A673 (cell line): ENCODE measurements around the gene ANLN. TPM values are rescaled to one million over a fixed set of nuclear protein-coding genes. Genes with fewer than 3 reads are reported as not detected.
A peak's percentile ranks its signal among the peaks of the same experiment; 100 is the strongest.

Experiments used
- BruUV-seq: library from RNA; stranded (reverse); fragments of 400-500 nt; replicated peaks from 2 replicates; lab custom pipeline; 2021; lab: Mats Ljungman, UMichigan
- CTCF ChIA-PET: fragments of 300-600 bp; sonication (Branson Sonifier 250); formaldehyde crosslinking; loops from one replicate; lab custom pipeline; 2022; ENCODE audit warnings: antibody characterized with exemption; lab: Charles Lee
- POLR2A ChIA-PET: fragments of 300-600 bp; sonication (Branson Sonifier 250); formaldehyde crosslinking; loops from one replicate; lab custom pipeline; 2022; ENCODE audit warnings: antibody characterized with exemption; ENCODE audit not compliant: low non-redundant PET; lab: Charles Lee
- DNase-seq: peaks from one replicate; pipeline ENCODE4 v3.0.0-alpha.2; 2015; ENCODE audit warnings: low spot score
- H3K27ac ChIP-seq: fragments of 200-600 bp; sonication (generic); 2 replicates; pipeline ENCODE4 v1.5.1; 2016; ENCODE audit warnings: mixed run types, low read depth, mild to moderate bottlenecking, mixed read lengths, antibody characterized with exemption, low read length; ENCODE audit not compliant: poor library complexity, severe bottlenecking
- H3K27me3 ChIP-seq: fragments of 200-600 bp; sonication (generic); replicated peaks from 2 replicates; pipeline ENCODE4 v1.6.1; 2017; ENCODE audit warnings: mixed run types, low read depth, mild to moderate bottlenecking, mixed read lengths, antibody characterized with exemption, low read length; ENCODE audit not compliant: insufficient read depth, poor library complexity
- H3K36me3 ChIP-seq: fragments of 200-600 bp; sonication (generic); 2 replicates; pipeline ENCODE4 v1.6.1; 2016; ENCODE audit warnings: mixed run types, mild to moderate bottlenecking, mixed read lengths, antibody characterized with exemption, low read length; ENCODE audit not compliant: insufficient read depth, poor library complexity, severe bottlenecking
- H3K4me1 ChIP-seq: fragments of 200-600 bp; sonication (generic); 2 replicates; pipeline ENCODE4 v1.6.1; 2017; ENCODE audit warnings: mixed run types, mild to moderate bottlenecking, mixed read lengths, antibody characterized with exemption, low read length; ENCODE audit not compliant: insufficient read depth, poor library complexity, severe bottlenecking
- H3K4me3 ChIP-seq: fragments of 200-600 bp; sonication (generic); 2 replicates; pipeline ENCODE4 v1.5.1; 2016; ENCODE audit warnings: low read depth, mixed run types, mild to moderate bottlenecking, mixed read lengths, low read length; ENCODE audit not compliant: poor library complexity, severe bottlenecking
- H3K9me3 ChIP-seq: fragments of 200-600 bp; sonication (generic); 2 replicates; pipeline ENCODE4 v1.6.1; 2016; ENCODE audit warnings: mixed run types, low read depth, mild to moderate bottlenecking, mixed read lengths, antibody characterized with exemption, low read length; ENCODE audit not compliant: poor library complexity, severe bottlenecking
- EZH2 ChIP-seq: fragments of 200-600 bp; sonication (generic); IDR thresholded peaks from 2 replicates; pipeline ENCODE4 v1.6.1; 2017; ENCODE audit warnings: borderline replicate concordance, low read depth, mild to moderate bottlenecking, mixed read lengths, antibody characterized with exemption, low read length; ENCODE audit not compliant: poor library complexity, severe bottlenecking
- intact Hi-C: fragments of 100-400 bp; cut with micrococcal nuclease; formaldehyde crosslinking; loops from one replicate; pipeline ENCODE4 v1.10.0; 2022; ENCODE audit not compliant: unreplicated experiment
- total RNA-seq: library from RNA; stranded (reverse); gene quantifications from 2 replicates; pipeline ENCODE4 v1.2.3, GENCODE V29; 2021
- TF ChIP-seq, protein P1 (sequence below): fragments of 300-800, 200-600 bp; sonication (generic); conservative IDR thresholded peaks from 2 replicates; pipeline ENCODE4 v1.5.1; 2017; ENCODE audit warnings: low read depth, mild to moderate bottlenecking, antibody characterized with exemption, low read length, moderate library complexity, mixed read lengths

ANLN gene
- total RNA-seq, 1 experiment from 2014 or later = 164 TPM

DNA sequence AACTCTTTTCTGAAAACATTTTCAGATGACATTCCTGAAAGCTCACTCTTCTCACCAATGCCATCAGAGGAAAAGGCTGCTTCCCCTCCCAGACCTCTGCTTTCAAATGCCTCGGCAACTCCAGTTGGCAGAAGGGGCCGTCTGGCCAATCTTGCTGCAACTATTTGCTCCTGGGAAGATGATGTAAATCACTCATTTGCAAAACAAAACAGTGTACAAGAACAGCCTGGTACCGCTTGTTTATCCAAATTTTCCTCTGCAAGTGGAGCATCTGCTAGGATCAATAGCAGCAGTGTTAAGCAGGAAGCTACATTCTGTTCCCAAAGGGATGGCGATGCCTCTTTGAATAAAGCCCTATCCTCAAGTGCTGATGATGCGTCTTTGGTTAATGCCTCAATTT, 16.5 kb downstream of the ANLN start:
- DNase-seq = peak; percentile 20
- Histone ChIP-seq H3K27me3 (no peaks in the 10 kb centered on the region), H3K9me3 (no peaks in the 10 kb centered on the region), H3K4me3 (no peak overlapping the region), H3K4me1 (peaks cover 32% of the 10 kb centered on the region), H3K27ac (peak overlapping the region; percentile 27), H3K36me3 (peaks cover 93% of the 10 kb centered on the region)
- ChIA-PET CTCF (interaction anchor here (1.1 kb wide), 1 partner anchor 35 kb away, joined by 3 read pairs; no protein-coding TSS in a partner anchor), POLR2A (no interaction called here)
- no peak for TF ChIP-seq EZH2
- TF ChIP-seq, protein P1, sequence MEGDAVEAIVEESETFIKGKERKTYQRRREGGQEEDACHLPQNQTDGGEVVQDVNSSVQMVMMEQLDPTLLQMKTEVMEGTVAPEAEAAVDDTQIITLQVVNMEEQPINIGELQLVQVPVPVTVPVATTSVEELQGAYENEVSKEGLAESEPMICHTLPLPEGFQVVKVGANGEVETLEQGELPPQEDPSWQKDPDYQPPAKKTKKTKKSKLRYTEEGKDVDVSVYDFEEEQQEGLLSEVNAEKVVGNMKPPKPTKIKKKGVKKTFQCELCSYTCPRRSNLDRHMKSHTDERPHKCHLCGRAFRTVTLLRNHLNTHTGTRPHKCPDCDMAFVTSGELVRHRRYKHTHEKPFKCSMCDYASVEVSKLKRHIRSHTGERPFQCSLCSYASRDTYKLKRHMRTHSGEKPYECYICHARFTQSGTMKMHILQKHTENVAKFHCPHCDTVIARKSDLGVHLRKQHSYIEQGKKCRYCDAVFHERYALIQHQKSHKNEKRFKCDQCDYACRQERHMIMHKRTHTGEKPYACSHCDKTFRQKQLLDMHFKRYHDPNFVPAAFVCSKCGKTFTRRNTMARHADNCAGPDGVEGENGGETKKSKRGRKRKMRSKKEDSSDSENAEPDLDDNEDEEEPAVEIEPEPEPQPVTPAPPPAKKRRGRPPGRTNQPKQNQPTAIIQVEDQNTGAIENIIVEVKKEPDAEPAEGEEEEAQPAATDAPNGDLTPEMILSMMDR = no peak
- intact Hi-C loops = no loop called here
- no TSS peak for BruUV-seq

DNA sequence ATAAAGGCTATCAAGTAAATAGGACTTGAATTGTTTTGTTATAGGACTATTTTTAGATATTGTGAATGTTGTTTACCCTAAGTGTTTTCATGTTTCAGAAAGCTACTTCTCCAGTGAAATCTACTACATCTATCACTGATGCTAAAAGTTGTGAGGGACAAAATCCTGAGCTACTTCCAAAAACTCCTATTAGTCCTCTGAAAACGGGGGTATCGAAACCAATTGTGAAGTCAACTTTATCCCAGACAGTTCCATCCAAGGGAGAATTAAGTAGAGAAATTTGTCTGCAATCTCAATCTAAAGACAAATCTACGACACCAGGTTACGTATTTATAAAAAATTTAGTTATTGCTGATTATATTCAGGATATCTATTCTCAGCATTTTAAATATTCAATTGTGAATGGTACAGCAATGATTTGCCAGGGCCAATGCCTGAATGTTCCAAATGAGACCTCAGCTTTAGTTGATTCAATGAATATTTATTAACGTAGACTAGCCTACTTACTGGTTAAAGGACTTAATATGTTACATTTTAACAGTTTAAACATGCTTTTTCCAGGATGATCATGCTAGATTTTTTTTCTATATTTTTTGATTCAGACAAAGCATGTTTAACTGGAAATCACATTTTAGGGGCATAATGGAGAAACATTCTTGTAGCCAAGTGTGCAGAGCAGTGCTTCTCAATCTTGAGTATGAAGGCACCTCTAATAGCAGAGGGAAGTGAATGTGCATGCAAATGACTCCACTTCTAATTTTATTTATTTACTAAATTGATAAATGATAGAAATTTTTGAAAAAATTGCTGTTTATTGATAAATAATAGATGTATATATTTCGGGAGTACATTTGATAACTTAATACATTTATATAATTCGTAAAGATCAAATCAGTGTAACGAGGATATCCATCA, 18.2 kb downstream of the ANLN start:
- DNase-seq = no peak
- intact Hi-C loops = no loop called here
- ChIA-PET CTCF (no interaction called here), POLR2A (no interaction called here)
- TF ChIP-seq, protein P1 = no peak
- TF ChIP-seq EZH2 = no peak
- BruUV-seq = no TSS peak
- Histone ChIP-seq H3K4me3 (no peak overlapping the region), H3K4me1 (peaks cover 32% of the 10 kb centered on the region), H3K9me3 (no peaks in the 10 kb centered on the region), H3K27me3 (no peaks in the 10 kb centered on the region), H3K36me3 (peaks cover 95% of the 10 kb centered on the region), H3K27ac (no peak overlapping the region)

DNA sequence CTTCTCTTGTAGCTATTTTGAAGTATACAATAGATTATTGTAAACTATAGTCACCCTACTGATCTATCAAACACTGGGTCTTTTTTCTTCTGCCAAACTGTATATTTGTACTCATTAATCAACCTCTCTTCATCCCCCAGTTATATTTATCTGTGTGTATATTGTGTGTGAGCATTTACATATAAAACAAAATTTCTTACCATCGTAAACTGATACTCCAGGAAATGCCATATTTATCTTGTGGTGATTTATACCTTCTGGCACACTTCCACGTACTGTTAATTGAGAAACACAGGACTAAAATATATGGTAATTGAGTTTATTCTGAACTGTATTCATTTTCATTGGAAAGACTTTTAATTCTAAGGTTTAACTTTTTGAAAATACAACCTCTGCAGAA, 18.9 kb downstream of the ANLN start:
- CTCF ChIA-PET = no interaction called here
- Histone ChIP-seq H3K27ac (no peak overlapping the region), H3K4me3 (no peak overlapping the region), H3K36me3 (peaks cover 95% of the 10 kb centered on the region), H3K9me3 (no peaks in the 10 kb centered on the region), H3K4me1 (peaks cover 32% of the 10 kb centered on the region), H3K27me3 (no peaks in the 10 kb centered on the region)
- intact Hi-C loops = no loop called here
- peak; percentile 24 for DNase-seq
- POLR2A ChIA-PET = no interaction called here
- no TSS peak for BruUV-seq
- no peak for TF ChIP-seq EZH2
- TF ChIP-seq, protein P1 = no peak
